Measurements from ENCODE around the gene PARN.

DNA sequence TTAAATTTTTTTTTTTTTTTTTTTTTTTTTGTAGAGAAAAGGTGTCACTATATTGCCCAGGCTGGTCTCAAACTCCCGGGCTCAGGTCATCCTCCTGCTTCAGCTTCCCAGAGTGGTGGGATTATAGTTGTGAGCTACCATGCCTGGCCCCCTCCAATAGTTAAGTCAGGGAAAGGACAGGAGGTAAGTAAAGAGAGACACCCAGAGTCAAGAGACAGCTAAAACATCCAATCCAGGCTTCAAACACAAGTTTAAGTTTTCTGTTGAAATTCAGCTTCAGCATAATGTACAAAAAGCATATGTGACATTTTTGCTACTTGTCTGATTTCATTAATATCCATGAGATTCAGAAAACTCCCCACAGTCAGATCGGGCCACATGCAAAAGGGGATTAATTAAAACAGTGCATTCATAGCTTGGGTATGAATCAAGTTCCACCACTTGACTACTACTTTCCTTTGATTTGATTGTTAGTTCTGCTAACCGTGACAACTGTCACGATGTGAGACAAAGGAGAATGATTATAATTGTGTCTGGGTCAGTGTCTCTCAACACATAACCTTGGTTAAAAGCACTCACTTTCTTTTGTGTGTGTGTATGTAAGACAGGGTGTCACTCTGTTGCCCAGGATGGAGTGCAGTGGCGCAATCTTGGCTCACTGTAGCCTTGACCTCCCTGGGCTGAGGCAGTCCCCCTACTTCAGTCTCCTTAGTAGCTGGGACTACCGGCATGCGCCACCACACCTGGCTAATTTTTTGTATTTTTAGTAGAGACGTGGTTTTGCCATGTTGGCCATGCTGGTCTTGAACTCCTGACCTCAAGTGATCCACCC lies 184.9 kb downstream of the PARN start:
- no peak for TF ChIP-seq POLR2A (IDR thresholded peaks at IDR 0.05; ENCODE audit: low read depth, low read length)
- no peak for TF ChIP-seq POLR2AphosphoS5 (IDR thresholded peaks at IDR 0.05; ENCODE audit: low read depth, low read length)
- no peak for TF ChIP-seq TAF1 (IDR thresholded peaks at IDR 0.05; ENCODE audit: borderline replicate concordance, low read depth, low read length)
